Measurements from ENCODE around the gene ANKS6.
A peak's percentile ranks its signal among the peaks of the same experiment; 100 is the strongest.

ANKS6 gene

GRCh38 chr9:98708103-98708932 is 88.0 kb downstream of the ANKS6 start:
- Mint-ChIP-seq H3K27ac (no peak overlapping the region), H3K4me3 (peak overlapping the region; percentile 61 to 77 (median 66)), H3K36me3 (ENCODE audit: low read depth) (no peaks in the 10 kb centered on the region), H3K4me1 (peaks cover 9% of the 10 kb centered on the region), H3K9me3 (no peaks in the 10 kb centered on the region), H3K27me3 (ENCODE audit: low read depth) (peaks cover 86% of the 10 kb centered on the region)
- no peak for TF ChIP-seq CTCF (IDR thresholded peaks at IDR 0.05; ENCODE audit: unreplicated experiment in 3 of 3)

GRCh38 chr9:98707166-98708102 is 88.9 kb downstream of the ANKS6 start:
- peaks cover 9% of the 10 kb centered on the region for H3K4me1 Mint-ChIP-seq
- peak; percentile 59 to 72 (median 67) for TF ChIP-seq CTCF (IDR thresholded peaks at IDR 0.05; ENCODE audit: unreplicated experiment in 3 of 3)
- H3K9me3 Mint-ChIP-seq: no peaks in the 10 kb centered on the region
- peak overlapping the region; percentile 25 to 61 (median 54) for H3K4me3 Mint-ChIP-seq
- H3K27me3 Mint-ChIP-seq (ENCODE audit: low read depth): peaks cover 86% of the 10 kb centered on the region
- H3K36me3 Mint-ChIP-seq (ENCODE audit: low read depth): no peaks in the 10 kb centered on the region
- H3K27ac Mint-ChIP-seq: no peak overlapping the region

- Mint-ChIP-seq H3K4me1 (peaks cover 9% of the 10 kb centered on the region), H3K27ac (no peak overlapping the region), H3K9me3 (no peaks in the 10 kb centered on the region), H3K4me3 (peak overlapping the region; percentile 25 to 61 (median 54)), H3K36me3 (ENCODE audit: low read depth) (no peaks in the 10 kb centered on the region), H3K27me3 (ENCODE audit: low read depth) (peaks cover 86% of the 10 kb centered on the region)
- no peak for TF ChIP-seq CTCF (IDR thresholded peaks at IDR 0.05; ENCODE audit: unreplicated experiment in 3 of 3)
Observed at GRCh38 chr9:98706651-98707165, 89.6 kb downstream of the ANKS6 start.

GRCh38 chr9:98702835-98703380 is 93.4 kb downstream of the ANKS6 start:
- TF ChIP-seq CTCF (IDR thresholded peaks at IDR 0.05; ENCODE audit: unreplicated experiment in 3 of 3): no peak
- Mint-ChIP-seq H3K27ac (no peak overlapping the region), H3K27me3 (ENCODE audit: low read depth) (peaks cover 92% of the 10 kb centered on the region), H3K9me3 (peaks cover 5% of the 10 kb centered on the region), H3K4me1 (peaks cover 9% of the 10 kb centered on the region), H3K36me3 (ENCODE audit: low read depth) (no peaks in the 10 kb centered on the region), H3K4me3 (no peak overlapping the region)

GRCh38 chr9:98702340-98702739 is 94.0 kb downstream of the ANKS6 start:
- Mint-ChIP-seq H3K27me3 (ENCODE audit: low read depth) (peaks cover 90% of the 10 kb centered on the region), H3K9me3 (peaks cover 5% of the 10 kb centered on the region), H3K36me3 (ENCODE audit: low read depth) (no peaks in the 10 kb centered on the region), H3K4me3 (no peak overlapping the region), H3K4me1 (peaks cover 9% of the 10 kb centered on the region), H3K27ac (no peak overlapping the region)
- TF ChIP-seq CTCF (IDR thresholded peaks at IDR 0.05; ENCODE audit: unreplicated experiment in 3 of 3): no peak
